GM21723 (cell line): ENCODE data around the gene SLC25A40.
"Not testable (repeated sequence)": the region's sequence is repeated elsewhere in the genome, so short reads cannot be mapped to it uniquely, and the experiment has no call there.

Experiments
- ATAC-seq: cut with Tn5 transposase; IDR thresholded peaks from one replicate; pipeline ENCODE4 v1.9.1; 2021; ENCODE audit warnings: mild to moderate bottlenecking, moderate library complexity; ENCODE audit not compliant: unreplicated experiment

The SLC25A40 gene

DNA sequence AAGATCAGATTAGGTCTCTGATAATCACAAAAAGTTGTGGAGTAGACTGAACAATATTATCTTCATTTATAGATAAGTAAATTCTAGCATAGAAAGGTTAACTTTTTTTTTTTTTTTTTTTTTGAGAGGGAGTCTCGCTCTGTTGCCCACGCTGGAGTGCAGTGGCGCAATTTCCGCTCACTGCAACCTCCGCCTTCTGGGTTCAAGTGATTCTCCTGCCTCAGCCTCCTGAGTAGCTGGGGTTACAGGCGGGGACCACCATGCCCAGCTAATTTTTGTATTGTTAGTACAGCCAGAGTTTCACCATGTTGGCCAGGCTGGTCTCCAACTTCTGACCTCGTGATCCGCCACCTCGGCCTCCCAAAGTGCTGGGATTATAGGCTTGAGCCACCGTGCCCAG, 2.8 kb downstream of the SLC25A40 start:
- not testable (repeated sequence) for ATAC-seq

- ATAC-seq: no peak
These were observed 3.8 kb downstream of the SLC25A40 start for GRCh38 chr7:87872346-87872745.

DNA sequence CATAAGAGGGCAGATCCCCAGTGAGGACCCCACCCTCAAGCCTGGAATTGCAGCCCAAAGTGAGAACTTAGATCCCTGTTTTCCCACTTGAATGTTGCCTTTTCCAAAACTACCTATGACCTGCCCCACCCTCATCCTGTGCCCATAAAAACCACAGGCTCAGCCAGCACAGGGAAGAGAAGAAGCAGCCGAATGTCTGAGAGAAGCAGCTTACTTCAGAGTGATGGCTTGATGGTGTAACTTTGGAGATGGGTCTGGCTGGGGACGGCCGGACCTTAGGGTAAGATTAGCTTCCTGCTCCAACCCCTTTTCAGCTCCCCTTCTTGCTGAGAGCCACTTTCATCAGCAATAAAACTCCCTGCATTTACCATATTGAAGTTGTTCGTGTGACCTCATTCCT, 5.7 kb downstream of the SLC25A40 start:
- ATAC-seq: no peak

DNA sequence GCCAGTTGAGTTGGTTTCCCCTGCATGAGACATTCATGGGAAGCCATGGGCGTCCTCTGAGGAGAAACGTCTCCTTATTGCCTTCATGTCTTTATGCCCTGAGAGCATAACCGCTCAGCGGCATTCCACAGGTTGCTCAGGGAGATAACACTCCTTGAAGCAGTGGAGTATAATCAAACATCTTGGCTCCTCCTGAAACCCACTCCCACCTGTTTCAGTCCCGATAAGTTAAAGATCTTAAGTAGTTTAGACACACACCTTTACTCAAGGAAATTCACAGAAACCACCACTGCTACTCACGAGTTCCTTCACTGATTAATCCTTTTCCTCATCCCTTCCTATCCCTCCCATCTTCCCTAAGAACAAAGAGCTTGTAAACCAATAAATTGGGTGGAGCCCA, 9.6 kb downstream of the SLC25A40 start:
- not testable (repeated sequence) for ATAC-seq

GRCh38 chr7:87866089-87866488, 10.1 kb downstream of the SLC25A40 start:
- ATAC-seq: no peak

DNA sequence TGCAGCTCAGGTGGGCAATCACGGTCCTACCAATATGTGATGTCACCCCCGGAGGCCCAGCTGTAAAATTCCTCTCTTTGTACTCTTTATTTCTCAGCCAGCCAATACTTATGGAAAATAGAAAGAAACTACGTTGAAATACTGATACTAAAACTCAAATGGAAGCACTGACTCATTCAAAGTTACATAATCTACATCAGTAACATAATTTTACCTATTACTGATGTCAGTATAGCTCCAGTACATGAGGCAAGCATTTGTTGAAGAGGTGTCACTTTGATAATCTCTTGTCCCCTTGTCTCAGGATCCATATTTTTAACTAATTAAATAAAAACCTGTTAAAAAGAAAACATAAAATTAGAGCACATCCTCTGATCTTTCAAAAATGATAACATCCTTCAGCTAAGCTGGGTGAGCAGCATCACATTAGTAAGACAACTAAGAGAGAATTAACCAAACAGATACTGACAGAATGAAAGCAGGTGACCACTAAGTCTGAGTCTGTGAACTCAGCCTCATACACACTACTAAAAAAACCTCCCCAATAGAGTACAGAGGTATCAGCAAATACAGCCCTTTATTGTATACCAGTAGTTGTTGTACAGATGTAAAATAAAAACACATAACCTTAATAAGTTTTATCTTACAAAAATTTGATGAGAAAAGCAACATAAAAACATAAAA, 17.6 kb downstream of the SLC25A40 start:
- ATAC-seq: no peak

DNA sequence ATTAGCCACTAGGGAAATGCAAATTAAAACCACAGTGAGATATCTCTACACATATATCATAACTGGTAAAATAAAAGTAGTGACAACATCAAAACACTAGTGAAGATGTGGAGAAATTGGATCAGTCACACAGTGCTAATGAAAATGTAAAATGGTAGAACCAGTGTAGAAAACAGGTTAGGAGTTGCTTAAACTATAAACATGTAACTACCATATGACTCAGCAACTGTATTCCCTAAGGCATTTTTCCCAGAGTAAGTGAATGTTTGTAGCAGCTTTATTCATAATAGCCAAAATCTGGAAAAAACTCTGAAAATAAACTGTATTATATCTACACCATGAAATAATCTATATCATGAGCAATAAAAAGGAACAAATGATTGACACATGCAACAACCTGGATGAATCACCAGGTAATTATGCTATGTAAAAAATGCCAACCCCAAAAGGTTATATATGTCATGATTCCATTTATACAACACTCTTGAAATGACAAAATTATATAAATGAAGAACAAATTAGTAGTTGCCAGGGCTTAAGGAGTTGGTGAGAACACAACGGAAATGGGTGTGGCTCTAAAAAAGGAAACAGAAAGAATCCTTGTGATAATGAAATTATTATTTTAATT, 22.8 kb downstream of the SLC25A40 start:
- ATAC-seq: no peak

GRCh38 chr7:87852306-87852705, 23.9 kb downstream of the SLC25A40 start:
- no peak for ATAC-seq

GRCh38 chr7:87850836-87851593, 25.1 kb downstream of the SLC25A40 start:
- no peak for ATAC-seq

- no peak for ATAC-seq
These were observed 38.6 kb downstream of the SLC25A40 start for GRCh38 chr7:87837597-87837996.

- ATAC-seq: no peak
These were observed 43.0 kb downstream of the SLC25A40 start for GRCh38 chr7:87833130-87833529.

GRCh38 chr7:87831097-87831496, 45.1 kb downstream of the SLC25A40 start:
- ATAC-seq: no peak

DNA sequence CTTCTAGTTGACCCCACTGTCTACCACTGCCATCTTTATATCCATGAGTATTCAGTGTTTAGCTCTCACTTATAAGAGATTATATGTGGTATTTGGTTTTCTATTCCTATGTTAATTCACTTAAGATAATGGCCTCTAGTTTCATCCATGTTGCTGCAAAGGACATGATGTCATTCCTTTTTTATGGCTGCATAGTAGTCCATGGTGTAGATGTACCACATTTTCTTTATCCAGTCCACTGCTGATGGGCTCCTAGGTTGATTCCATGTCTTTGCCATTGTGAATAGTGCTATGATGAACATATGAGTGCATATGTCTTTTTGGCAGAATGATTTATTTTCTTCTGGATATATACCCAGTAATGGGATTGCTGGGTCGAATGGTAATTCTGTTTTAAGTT, 47.8 kb downstream of the SLC25A40 start:
- not testable (repeated sequence) for ATAC-seq

GRCh38 chr7:87825369-87825768, 50.8 kb downstream of the SLC25A40 start:
- ATAC-seq: not testable (repeated sequence)

GRCh38 chr7:87822056-87822455, 54.1 kb downstream of the SLC25A40 start:
- ATAC-seq: not testable (repeated sequence)

- ATAC-seq: no peak
These were observed 57.8 kb downstream of the SLC25A40 start for GRCh38 chr7:87818336-87818735.

DNA sequence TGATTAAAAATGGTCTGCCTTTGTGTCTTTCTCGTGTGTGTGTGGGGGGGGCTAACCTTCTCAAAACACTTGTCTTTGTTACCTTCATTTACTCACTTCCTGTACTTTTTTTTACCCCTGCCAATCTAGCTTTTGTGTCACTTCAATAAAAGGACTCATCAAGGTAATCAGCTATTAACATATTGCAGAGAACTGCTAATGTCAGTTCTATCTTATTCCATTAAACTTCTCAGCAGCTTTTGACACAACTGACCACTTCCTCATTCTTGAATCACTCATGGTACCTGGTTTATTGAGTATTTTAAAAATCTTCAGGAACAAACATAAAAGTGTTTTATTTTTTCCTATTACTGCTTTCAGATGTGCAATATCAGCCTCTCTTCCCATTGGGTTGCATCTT, 59.8 kb downstream of the SLC25A40 start:
- peak; percentile 51 for ATAC-seq

DNA sequence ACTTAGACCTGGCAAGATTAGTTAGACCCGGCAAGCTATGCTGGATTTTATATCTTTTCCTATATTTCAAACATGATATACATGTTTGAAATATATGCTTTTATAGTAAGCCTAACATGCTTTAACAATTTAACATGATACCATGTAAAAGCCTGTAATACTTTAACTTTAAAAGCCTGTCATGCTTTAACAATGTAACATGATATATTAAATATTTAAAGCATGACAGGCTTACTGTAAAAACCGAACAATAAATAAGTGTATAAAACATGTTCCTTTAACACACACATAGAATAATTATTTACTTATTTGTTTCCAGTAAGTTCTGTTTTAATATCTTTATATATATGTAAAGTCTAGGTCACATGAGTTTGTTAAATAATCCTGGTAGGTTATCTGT, 65.4 kb downstream of the SLC25A40 start:
- ATAC-seq: no peak

GRCh38 chr7:87810130-87810529, 66.0 kb downstream of the SLC25A40 start:
- ATAC-seq: no peak

GRCh38 chr7:87806150-87806549, 70.0 kb downstream of the SLC25A40 start:
- no peak for ATAC-seq

GRCh38 chr7:87797798-87798403, 78.3 kb downstream of the SLC25A40 start:
- ATAC-seq: peak; percentile 96

- ATAC-seq: peak; percentile 7
These were observed 78.8 kb downstream of the SLC25A40 start for GRCh38 chr7:87797395-87797794.
